SK-N-SH (cell line): ENCODE data around the gene GATM.

ENCODE experiments used
- CHD2 ChIP-seq: fragments of 150-350 bp; IDR thresholded peaks from 2 replicates; pipeline ENCODE4 v1.6.1; 2018; ENCODE audit warnings: low read length; ENCODE audit not compliant: partially characterized antibody
- FOXJ3 ChIP-seq: sonication (generic); formaldehyde crosslinking; IDR thresholded peaks from 2 replicates; pipeline ENCODE4 v1.5.1; 2020; ENCODE audit warnings: mild to moderate bottlenecking, missing genetic modification reagents
- MEF2A ChIP-seq: IDR thresholded peaks from 2 replicates; pipeline ENCODE4 v1.4.0; 2012; ENCODE audit warnings: low read depth, borderline replicate concordance
- RAD21 ChIP-seq: IDR thresholded peaks from 2 replicates; pipeline ENCODE4 v1.6.1; 2012; ENCODE audit warnings: mild to moderate bottlenecking, low read length
- RCOR1 ChIP-seq: fragments of 150-350 bp; IDR thresholded peaks from 2 replicates; pipeline ENCODE4 v1.6.1; 2017; ENCODE audit warnings: antibody characterized with exemption, low read length
- RFX5 ChIP-seq: IDR thresholded peaks from 2 replicates; pipeline ENCODE4 v1.6.1; 2012; ENCODE audit warnings: mild to moderate bottlenecking, improper control_type of control experiment, low read length
- SMC3 ChIP-seq: IDR thresholded peaks from 2 replicates; pipeline ENCODE4 v1.6.1; 2012; ENCODE audit warnings: low read depth, low read length, improper control_type of control experiment
- TF ChIP-seq, protein P1 (sequence below): IDR thresholded peaks from 2 replicates; pipeline ENCODE4 v1.4.0; 2012; ENCODE audit warnings: low read depth, borderline replicate concordance
- TF ChIP-seq, protein P2 (sequence below): fragments of 200-600 bp; sonication (generic); IDR thresholded peaks from 2 replicates; pipeline ENCODE4 v1.6.1; 2017; ENCODE audit warnings: antibody characterized with exemption, mild to moderate bottlenecking, moderate library complexity
- TF ChIP-seq, protein P3 (sequence below): fragments of 150-350 bp; IDR thresholded peaks from 2 replicates; pipeline ENCODE4 v1.6.1; 2017; ENCODE audit warnings: antibody characterized with exemption, low read length, low read depth, borderline replicate concordance
- TF ChIP-seq, protein P4 (sequence below): IDR thresholded peaks from 2 replicates; pipeline ENCODE4 v1.6.1; 2012; ENCODE audit warnings: mild to moderate bottlenecking, low read depth, low read length, moderate library complexity

DNA sequence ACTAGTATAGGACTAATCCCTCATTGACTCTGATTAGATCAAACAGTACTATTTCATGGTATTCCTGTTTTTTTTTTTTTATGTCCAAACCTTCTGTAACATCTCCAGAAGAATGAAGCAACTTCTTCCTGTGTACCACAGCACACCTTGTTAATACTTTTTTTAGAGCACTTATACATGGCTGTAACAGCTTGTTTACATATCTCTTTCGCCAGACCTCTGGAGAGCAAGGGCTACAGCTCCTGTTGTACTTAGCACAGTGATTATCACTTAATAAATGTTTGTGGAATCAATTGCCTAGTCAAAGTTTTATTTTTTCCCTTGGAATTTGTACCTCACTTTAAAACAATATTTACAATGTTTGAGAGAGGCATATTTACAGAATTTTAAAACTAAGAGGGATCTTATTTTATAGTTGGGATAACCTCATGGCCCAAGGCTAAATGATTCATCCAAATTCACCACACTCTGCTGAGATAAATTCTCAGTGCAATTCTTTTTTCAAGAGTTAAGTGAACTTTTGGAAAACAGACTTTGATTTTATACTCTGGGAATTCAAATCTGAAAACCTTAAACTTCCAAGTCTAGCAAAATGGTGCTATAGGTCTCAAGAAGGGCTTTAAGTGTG is 9.2 kb upstream of the GATM start:
- TF ChIP-seq, protein P1, sequence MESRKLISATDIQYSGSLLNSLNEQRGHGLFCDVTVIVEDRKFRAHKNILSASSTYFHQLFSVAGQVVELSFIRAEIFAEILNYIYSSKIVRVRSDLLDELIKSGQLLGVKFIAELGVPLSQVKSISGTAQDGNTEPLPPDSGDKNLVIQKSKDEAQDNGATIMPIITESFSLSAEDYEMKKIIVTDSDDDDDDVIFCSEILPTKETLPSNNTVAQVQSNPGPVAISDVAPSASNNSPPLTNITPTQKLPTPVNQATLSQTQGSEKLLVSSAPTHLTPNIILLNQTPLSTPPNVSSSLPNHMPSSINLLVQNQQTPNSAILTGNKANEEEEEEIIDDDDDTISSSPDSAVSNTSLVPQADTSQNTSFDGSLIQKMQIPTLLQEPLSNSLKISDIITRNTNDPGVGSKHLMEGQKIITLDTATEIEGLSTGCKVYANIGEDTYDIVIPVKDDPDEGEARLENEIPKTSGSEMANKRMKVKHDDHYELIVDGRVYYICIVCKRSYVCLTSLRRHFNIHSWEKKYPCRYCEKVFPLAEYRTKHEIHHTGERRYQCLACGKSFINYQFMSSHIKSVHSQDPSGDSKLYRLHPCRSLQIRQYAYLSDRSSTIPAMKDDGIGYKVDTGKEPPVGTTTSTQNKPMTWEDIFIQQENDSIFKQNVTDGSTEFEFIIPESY = no peak
- TF ChIP-seq RFX5 (no peak), FOXJ3 (CRISPR knock-in tag) (no peak), RAD21 (no peak), SMC3 (no peak), RCOR1 (no peak), MEF2A (no peak), CHD2 (no peak)
- TF ChIP-seq, protein P2, sequence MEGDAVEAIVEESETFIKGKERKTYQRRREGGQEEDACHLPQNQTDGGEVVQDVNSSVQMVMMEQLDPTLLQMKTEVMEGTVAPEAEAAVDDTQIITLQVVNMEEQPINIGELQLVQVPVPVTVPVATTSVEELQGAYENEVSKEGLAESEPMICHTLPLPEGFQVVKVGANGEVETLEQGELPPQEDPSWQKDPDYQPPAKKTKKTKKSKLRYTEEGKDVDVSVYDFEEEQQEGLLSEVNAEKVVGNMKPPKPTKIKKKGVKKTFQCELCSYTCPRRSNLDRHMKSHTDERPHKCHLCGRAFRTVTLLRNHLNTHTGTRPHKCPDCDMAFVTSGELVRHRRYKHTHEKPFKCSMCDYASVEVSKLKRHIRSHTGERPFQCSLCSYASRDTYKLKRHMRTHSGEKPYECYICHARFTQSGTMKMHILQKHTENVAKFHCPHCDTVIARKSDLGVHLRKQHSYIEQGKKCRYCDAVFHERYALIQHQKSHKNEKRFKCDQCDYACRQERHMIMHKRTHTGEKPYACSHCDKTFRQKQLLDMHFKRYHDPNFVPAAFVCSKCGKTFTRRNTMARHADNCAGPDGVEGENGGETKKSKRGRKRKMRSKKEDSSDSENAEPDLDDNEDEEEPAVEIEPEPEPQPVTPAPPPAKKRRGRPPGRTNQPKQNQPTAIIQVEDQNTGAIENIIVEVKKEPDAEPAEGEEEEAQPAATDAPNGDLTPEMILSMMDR = no peak
- TF ChIP-seq, protein P3, sequence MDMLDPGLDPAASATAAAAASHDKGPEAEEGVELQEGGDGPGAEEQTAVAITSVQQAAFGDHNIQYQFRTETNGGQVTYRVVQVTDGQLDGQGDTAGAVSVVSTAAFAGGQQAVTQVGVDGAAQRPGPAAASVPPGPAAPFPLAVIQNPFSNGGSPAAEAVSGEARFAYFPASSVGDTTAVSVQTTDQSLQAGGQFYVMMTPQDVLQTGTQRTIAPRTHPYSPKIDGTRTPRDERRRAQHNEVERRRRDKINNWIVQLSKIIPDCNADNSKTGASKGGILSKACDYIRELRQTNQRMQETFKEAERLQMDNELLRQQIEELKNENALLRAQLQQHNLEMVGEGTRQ = no peak
- TF ChIP-seq, protein P4, sequence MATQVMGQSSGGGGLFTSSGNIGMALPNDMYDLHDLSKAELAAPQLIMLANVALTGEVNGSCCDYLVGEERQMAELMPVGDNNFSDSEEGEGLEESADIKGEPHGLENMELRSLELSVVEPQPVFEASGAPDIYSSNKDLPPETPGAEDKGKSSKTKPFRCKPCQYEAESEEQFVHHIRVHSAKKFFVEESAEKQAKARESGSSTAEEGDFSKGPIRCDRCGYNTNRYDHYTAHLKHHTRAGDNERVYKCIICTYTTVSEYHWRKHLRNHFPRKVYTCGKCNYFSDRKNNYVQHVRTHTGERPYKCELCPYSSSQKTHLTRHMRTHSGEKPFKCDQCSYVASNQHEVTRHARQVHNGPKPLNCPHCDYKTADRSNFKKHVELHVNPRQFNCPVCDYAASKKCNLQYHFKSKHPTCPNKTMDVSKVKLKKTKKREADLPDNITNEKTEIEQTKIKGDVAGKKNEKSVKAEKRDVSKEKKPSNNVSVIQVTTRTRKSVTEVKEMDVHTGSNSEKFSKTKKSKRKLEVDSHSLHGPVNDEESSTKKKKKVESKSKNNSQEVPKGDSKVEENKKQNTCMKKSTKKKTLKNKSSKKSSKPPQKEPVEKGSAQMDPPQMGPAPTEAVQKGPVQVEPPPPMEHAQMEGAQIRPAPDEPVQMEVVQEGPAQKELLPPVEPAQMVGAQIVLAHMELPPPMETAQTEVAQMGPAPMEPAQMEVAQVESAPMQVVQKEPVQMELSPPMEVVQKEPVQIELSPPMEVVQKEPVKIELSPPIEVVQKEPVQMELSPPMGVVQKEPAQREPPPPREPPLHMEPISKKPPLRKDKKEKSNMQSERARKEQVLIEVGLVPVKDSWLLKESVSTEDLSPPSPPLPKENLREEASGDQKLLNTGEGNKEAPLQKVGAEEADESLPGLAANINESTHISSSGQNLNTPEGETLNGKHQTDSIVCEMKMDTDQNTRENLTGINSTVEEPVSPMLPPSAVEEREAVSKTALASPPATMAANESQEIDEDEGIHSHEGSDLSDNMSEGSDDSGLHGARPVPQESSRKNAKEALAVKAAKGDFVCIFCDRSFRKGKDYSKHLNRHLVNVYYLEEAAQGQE = no peak
